ENCODE results near the gene MYG1.
"Not testable (repeated sequence)": the region's sequence is repeated elsewhere in the genome, so short reads cannot be mapped to it uniquely, and the experiment has no call there.

MYG1 gene

GRCh38 chr12:53327435-53328042 is 28.0 kb downstream of the MYG1 start:
- DNase-seq: no peak

DNA sequence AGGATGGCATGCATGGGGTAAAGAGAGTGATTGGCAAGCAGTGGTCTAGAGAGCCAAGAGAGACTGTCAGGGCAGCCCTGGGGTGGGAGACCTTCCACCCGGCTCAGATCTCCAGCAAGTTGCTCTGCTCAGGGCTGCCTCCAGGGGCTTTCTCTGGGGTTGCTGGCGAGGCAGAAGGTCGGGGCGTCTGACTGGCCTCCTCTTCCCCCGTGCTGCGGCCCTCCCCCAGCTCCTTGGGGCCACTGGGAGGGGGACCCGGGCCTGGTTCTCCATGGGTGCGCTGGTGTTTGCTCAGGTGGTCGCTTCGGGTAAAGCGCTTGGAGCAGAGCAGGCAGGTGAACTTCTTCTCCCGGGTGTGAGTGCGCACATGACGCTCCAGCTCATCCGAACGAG is 28.5 kb downstream of the MYG1 start:
- DNase-seq: no peak

- DNase-seq: no peak
Observed at GRCh38 chr12:53330671-53331070, 31.2 kb downstream of the MYG1 start.

GRCh38 chr12:53332339-53332738 is 32.8 kb downstream of the MYG1 start:
- not testable (repeated sequence) for DNase-seq

DNA sequence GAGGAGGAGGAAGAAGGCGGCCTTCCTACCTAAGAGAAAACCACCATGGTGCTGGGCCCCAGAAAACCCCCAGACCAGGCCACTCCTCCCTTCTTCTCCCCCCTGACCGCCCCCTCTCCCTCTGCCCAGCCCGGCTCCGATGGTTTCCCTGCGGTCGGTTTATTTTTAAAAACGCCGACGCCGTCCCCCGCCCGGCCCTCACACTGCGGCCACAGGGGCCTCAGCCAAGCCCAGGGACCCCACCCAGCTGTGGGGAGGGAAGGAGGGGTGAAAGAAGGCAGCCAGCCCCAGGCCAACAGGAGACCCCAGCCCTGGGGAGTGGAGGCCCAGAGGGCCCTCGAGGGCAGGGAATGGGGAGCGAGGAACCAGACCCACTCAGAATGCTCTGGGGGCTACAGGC is 33.2 kb downstream of the MYG1 start:
- DNase-seq: no peak

GRCh38 chr12:53333289-53333688 is 33.8 kb downstream of the MYG1 start:
- no peak for DNase-seq

GRCh38 chr12:53333845-53334244 is 34.4 kb downstream of the MYG1 start:
- DNase-seq: no peak

GRCh38 chr12:53334822-53335221 is 35.3 kb downstream of the MYG1 start:
- no peak for DNase-seq

- no peak for DNase-seq
Observed at GRCh38 chr12:53336181-53336681, 36.7 kb downstream of the MYG1 start, which contains the start of gene SP7. TSS of gene SP7 (minus strand) at chr12:53336354. CDS start at chr12:53335646, 708 bp downstream.

DNA sequence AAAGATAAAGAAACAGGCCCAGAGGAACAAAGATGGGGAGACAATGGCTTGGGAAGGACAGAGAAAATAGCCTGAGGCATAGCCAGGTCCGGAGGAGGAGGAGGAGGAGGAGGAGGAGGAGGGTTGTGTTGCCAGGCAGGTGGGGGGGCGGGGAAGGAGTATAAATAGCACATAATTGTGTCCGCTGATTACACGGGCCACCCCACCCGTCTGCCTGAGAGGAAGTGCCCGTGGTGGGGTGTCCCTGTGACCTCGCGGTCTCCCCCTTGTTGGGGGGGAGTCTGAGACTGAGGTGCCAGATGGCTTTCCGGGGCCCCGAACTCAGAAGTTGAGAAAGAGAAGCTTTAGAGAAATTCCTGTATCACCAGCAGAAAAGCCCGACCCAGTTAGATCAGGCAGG is 38.5 kb downstream of the MYG1 start:
- no peak for DNase-seq

DNA sequence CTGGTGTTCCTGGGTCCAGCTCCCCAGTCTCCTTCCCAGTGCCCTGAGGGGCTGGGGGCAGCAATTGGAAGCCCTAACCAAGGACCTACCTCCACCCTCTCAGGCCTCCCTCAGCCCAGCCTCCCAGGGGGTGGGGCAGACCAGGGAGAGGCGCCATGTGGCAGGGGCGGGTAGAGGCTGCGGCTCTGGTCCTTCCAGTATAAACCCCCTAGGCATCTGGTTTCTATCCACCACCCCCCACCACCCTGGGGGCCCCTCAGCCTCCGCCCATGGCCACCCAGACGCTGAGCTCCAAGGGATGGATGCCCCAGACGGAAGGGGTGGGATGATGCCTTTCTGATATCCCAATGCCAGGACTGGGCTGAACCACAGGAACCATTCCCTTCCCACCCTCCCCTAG is 39.4 kb downstream of the MYG1 start:
- DNase-seq: no peak

DNA sequence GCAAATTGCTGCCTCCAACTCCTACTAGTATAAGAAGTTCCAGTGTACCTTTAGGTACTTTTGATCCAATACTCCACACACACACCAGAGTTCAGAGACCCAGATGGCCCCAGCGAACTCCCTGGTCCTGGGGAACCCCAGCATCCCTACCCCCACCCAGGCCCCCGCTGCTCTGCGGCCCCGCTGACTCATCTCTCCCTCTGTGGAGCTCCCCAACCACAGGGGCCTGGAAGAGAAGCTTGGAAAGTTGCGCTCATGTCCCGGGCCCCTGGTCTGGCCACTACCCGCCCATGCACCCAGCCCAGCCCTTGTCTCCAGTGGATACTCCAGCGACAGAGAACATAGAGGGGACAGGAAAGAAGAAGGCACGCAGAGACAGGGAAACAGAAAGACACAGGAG is 40.9 kb downstream of the MYG1 start:
- no peak for DNase-seq

- no peak for DNase-seq
Observed at GRCh38 chr12:53343449-53343848, 44.0 kb downstream of the MYG1 start.

DNA sequence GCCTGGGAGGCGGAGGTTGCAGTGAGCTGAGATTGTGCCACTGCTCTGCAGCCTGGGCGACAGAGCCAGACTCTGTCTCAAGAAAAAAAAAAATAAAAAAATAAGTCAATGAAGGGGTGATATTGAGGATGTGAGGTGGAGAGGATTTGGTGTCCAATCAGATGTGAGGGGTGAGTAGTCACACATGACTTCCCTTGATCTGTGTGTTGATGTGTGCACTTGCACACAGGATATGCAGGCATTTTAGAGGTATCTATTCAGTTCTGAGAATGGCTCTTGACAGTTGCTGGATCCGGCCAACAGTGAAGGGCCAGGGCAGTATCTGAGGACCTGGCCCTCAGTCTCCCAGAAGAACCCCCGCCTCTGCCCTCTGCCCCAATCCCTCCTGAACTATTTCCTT is 44.5 kb downstream of the MYG1 start:
- no peak for DNase-seq

- DNase-seq: peak in 1 of 14 donors; percentile 59
Observed at GRCh38 chr12:53344487-53344823, 45.0 kb downstream of the MYG1 start.

GRCh38 chr12:53344824-53345485 is 45.5 kb downstream of the MYG1 start:
- peak in 13 of 14 donors; percentile 32 to 90 (median 73) for DNase-seq

DNA sequence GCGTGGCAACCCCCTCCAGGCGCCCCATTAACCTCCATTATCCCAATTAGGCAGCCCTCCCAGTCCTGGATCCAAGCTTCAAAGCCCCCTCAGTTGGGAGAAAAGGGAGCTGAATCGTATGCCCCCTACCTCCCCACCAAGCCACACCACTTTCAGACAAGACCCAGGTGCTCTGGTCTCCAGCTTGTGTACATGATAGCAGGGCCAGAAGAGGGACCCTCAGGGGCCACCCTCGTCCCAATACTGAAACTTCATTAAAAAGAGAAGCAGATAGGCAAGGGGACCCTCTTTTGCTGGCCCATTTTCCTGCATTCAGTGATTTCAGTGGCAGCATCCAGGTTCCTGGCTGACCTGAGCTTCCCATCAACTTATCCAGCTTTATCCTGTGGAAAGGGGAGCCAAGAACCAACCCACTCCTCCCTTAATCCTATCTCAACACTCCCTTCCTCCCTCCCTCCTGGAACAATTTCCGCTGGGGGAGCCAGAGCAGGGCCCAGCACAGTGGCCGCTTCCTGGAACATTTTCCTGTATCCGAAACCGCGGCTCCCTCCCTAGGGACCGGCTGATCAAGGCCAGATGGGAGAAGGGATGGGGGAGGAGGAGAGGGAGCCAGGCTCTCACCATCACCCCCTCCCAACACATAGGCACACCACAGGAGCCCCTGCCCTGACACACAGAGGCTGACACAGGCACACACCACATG is 46.1 kb downstream of the MYG1 start:
- peak in 1 of 14 donors; percentile 48 for DNase-seq

GRCh38 chr12:53346491-53346890 is 47.0 kb downstream of the MYG1 start:
- DNase-seq: no peak

- DNase-seq: no peak
Observed at GRCh38 chr12:53347905-53348304, 48.4 kb downstream of the MYG1 start.

- DNase-seq: peak in 13 of 14 donors; percentile 13 to 75 (median 64)
Observed at GRCh38 chr12:53352331-53353256, 53.1 kb downstream of the MYG1 start.

GRCh38 chr12:53353257-53353655 is 53.8 kb downstream of the MYG1 start:
- DNase-seq: no peak

- no peak for DNase-seq
Observed at GRCh38 chr12:53355121-53355520, 55.6 kb downstream of the MYG1 start.
